GM23338 (cell line): Measurements from ENCODE around the gene PPFIA1. TPM values are rescaled to one million over a fixed set of nuclear protein-coding genes. Genes with fewer than 3 reads are reported as not detected.

Source experiments
- ATAC-seq: fragments of 200-7000 bp; cut with Tn5 transposase; 3 replicates; pipeline ENCODE4 v1.9.1; 2020
- DNase-seq: peaks from one replicate; pipeline ENCODE4 v3.0.0-alpha.2; 2015; ENCODE audit warnings: low spot score
- H2AFZ ChIP-seq: fragments of 200-600 bp; sonication (generic); 2 replicates; pipeline ENCODE4 v1.8.0; 2016; ENCODE audit warnings: antibody characterized with exemption, mild to moderate bottlenecking, moderate library complexity
- H3F3A ChIP-seq: fragments of 200-600 bp; sonication (generic); replicated peaks from 2 replicates; pipeline ENCODE4 v1.8.0; 2017; ENCODE audit warnings: antibody characterized with exemption, mixed run types, low read depth
- H3K27ac ChIP-seq: fragments of 200-600 bp; sonication (generic); 2 replicates; pipeline ENCODE4 v1.6.1; 2016; ENCODE audit warnings: low read depth
- H3K27me3 ChIP-seq: fragments of 200-600 bp; sonication (generic); 2 replicates; pipeline ENCODE4 v1.8.0; 2016; ENCODE audit warnings: mild to moderate bottlenecking, mixed run types, moderate library complexity; ENCODE audit not compliant: insufficient read depth
- H3K36me3 ChIP-seq: fragments of 200-600 bp; sonication (generic); 2 replicates; pipeline ENCODE4 v1.8.0; 2016; ENCODE audit warnings: mild to moderate bottlenecking; ENCODE audit not compliant: insufficient read depth
- H3K4me1 ChIP-seq: fragments of 200-600 bp; sonication (generic); 2 replicates; pipeline ENCODE4 v1.8.0; 2016; ENCODE audit warnings: mild to moderate bottlenecking, moderate library complexity; ENCODE audit not compliant: insufficient read depth
- H3K4me2 ChIP-seq: fragments of 200-600 bp; sonication (generic); 2 replicates; pipeline ENCODE4 v1.7.1; 2017; ENCODE audit warnings: mixed run types
- H3K4me3 ChIP-seq: fragments of 200-600 bp; sonication (generic); 2 replicates; pipeline ENCODE4 v1.6.1; 2016; ENCODE audit warnings: mixed run types
- H3K79me2 ChIP-seq: fragments of 200-600 bp; sonication (generic); replicated peaks from 2 replicates; pipeline ENCODE4 v1.8.0; 2017; ENCODE audit warnings: mild to moderate bottlenecking; ENCODE audit not compliant: insufficient read depth
- H3K9me2 ChIP-seq: fragments of 200-600 bp; sonication (generic); 2 replicates; pipeline ENCODE4 v1.8.0; 2017; ENCODE audit not compliant: insufficient read depth
- H4K20me1 ChIP-seq: fragments of 200-600 bp; sonication (generic); replicated peaks from 2 replicates; pipeline ENCODE4 v1.8.0; 2017; ENCODE audit warnings: mild to moderate bottlenecking; ENCODE audit not compliant: insufficient read depth
- H3K27ac Mint-ChIP-seq: 2 replicates; pipeline ENCODE4 v1.8.0; 2020; ENCODE audit warnings: inconsistent platforms, mild to moderate bottlenecking, moderate library complexity, mixed read lengths
- H3K27me3 Mint-ChIP-seq: 3 replicates; pipeline ENCODE4 v1.8.0; 2022; ENCODE audit warnings: low read depth, mild to moderate bottlenecking, moderate library complexity, mixed read lengths, inconsistent platforms; ENCODE audit not compliant: insufficient read depth, poor library complexity
- H3K36me3 Mint-ChIP-seq: 3 replicates; pipeline ENCODE4 v1.8.0; 2021; ENCODE audit warnings: low read depth, mild to moderate bottlenecking, inconsistent platforms, moderate library complexity, mixed read lengths
- H3K4me1 Mint-ChIP-seq: 3 replicates; pipeline ENCODE4 v1.8.0; 2020; ENCODE audit warnings: mild to moderate bottlenecking, inconsistent platforms, mixed read lengths
- H3K4me3 Mint-ChIP-seq: 3 replicates; pipeline ENCODE4 v1.8.0; 2021; ENCODE audit warnings: moderate library complexity, mild to moderate bottlenecking, inconsistent platforms, mixed read lengths
- H3K9me3 Mint-ChIP-seq: 3 replicates; pipeline ENCODE4 v1.8.0; 2020; ENCODE audit warnings: moderate library complexity, mild to moderate bottlenecking, inconsistent platforms, mixed read lengths
- JUNB ChIP-seq: IDR thresholded peaks from one replicate; pipeline ENCODE4 v1.6.1; 2016; ENCODE audit warnings: antibody characterized with exemption; ENCODE audit not compliant: unreplicated experiment
- polyA plus RNA-seq: library from polyadenylated mRNA; unstranded; fragments of >200 nt; fragmentation: Nextera tagmentation; extraction: Ambion mirVana; gene quantifications from 2 replicates; pipeline ENCODE4 v1.2.1, GENCODE V29; 2016
- total RNA-seq: library from RNA; depleted of rRNA; stranded (reverse); fragments of >200 nt; shearing (Covaris generic); gene quantifications from 2 replicates; pipeline ENCODE4 v1.2.3, GENCODE V29; 2014
- TF ChIP-seq, protein P1 (sequence below): IDR thresholded peaks from one replicate; pipeline ENCODE4 v1.6.1; 2018; ENCODE audit warnings: antibody characterized with exemption; ENCODE audit not compliant: unreplicated experiment
- TF ChIP-seq, protein P2 (sequence below): fragments of 250-450 bp; sonication (Bioruptor Pico); IDR thresholded peaks from 2 replicates; pipeline ENCODE4 v1.5.0; 2020; ENCODE audit warnings: mild to moderate bottlenecking, moderate library complexity

The PPFIA1 gene
- total and polyA plus RNA-seq, 2 experiments from 2014 or later = 41.7 to 62.0 TPM

DNA sequence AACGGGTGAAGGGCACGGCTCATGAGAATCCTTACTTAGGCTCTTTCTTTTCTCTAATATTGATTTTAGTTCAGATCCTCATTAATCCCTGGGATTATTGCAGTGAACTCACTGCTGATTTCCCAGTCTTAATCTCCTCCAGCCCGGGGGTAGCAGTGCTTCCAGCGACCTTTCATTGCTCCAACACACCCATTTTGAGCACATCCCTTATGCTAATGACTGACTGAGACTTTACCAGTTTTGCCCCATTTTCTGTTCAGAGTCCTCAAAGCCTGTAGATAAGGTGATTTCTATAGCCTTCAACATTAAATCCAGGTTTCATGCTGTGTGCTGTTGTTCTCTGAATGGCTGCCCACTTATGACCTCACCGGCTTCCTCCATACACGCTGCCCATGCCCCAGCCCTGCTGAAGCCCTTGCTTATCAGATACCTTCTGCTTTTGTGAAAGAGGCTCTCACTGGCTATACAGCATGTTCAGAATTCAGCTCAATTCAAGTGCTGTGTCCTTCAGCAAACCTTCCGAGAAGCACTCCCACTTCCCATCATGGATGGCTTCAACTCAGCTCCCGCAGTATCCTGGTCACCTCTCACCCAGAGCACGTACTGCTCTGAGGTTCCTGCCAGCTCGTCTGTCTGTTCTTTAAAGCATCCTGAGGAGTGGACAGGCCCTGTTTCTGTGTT is 49.0 kb downstream of the PPFIA1 start:
- Histone ChIP-seq H3K4me2 (no peak overlapping the region), H3K27me3 (no peaks in the 10 kb centered on the region), H3K36me3 (peaks cover 19% of the 10 kb centered on the region), H3K79me2 (peaks cover 64% of the 10 kb centered on the region), H3K4me3 (no peak overlapping the region), H3K9me2 (no peaks in the 10 kb centered on the region), H3K4me1 (peaks cover 5% of the 10 kb centered on the region; the same call in 1 of the 2 replicates), H3F3A (no peaks in the 10 kb centered on the region), H2AFZ (no peak overlapping the region), H4K20me1 (peaks cover 35% of the 10 kb centered on the region), H3K27ac (no peak overlapping the region)
- H3K4me3 Mint-ChIP-seq = no peak overlapping the region
- H3K36me3 Mint-ChIP-seq = peaks cover 21% of the 10 kb centered on the region
- H3K4me1 Mint-ChIP-seq = peaks cover 8% of the 10 kb centered on the region
- no peak overlapping the region for H3K27ac Mint-ChIP-seq
- TF ChIP-seq, protein P1, sequence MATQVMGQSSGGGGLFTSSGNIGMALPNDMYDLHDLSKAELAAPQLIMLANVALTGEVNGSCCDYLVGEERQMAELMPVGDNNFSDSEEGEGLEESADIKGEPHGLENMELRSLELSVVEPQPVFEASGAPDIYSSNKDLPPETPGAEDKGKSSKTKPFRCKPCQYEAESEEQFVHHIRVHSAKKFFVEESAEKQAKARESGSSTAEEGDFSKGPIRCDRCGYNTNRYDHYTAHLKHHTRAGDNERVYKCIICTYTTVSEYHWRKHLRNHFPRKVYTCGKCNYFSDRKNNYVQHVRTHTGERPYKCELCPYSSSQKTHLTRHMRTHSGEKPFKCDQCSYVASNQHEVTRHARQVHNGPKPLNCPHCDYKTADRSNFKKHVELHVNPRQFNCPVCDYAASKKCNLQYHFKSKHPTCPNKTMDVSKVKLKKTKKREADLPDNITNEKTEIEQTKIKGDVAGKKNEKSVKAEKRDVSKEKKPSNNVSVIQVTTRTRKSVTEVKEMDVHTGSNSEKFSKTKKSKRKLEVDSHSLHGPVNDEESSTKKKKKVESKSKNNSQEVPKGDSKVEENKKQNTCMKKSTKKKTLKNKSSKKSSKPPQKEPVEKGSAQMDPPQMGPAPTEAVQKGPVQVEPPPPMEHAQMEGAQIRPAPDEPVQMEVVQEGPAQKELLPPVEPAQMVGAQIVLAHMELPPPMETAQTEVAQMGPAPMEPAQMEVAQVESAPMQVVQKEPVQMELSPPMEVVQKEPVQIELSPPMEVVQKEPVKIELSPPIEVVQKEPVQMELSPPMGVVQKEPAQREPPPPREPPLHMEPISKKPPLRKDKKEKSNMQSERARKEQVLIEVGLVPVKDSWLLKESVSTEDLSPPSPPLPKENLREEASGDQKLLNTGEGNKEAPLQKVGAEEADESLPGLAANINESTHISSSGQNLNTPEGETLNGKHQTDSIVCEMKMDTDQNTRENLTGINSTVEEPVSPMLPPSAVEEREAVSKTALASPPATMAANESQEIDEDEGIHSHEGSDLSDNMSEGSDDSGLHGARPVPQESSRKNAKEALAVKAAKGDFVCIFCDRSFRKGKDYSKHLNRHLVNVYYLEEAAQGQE = no peak
- no peak for TF ChIP-seq JUNB
- TF ChIP-seq, protein P2, sequence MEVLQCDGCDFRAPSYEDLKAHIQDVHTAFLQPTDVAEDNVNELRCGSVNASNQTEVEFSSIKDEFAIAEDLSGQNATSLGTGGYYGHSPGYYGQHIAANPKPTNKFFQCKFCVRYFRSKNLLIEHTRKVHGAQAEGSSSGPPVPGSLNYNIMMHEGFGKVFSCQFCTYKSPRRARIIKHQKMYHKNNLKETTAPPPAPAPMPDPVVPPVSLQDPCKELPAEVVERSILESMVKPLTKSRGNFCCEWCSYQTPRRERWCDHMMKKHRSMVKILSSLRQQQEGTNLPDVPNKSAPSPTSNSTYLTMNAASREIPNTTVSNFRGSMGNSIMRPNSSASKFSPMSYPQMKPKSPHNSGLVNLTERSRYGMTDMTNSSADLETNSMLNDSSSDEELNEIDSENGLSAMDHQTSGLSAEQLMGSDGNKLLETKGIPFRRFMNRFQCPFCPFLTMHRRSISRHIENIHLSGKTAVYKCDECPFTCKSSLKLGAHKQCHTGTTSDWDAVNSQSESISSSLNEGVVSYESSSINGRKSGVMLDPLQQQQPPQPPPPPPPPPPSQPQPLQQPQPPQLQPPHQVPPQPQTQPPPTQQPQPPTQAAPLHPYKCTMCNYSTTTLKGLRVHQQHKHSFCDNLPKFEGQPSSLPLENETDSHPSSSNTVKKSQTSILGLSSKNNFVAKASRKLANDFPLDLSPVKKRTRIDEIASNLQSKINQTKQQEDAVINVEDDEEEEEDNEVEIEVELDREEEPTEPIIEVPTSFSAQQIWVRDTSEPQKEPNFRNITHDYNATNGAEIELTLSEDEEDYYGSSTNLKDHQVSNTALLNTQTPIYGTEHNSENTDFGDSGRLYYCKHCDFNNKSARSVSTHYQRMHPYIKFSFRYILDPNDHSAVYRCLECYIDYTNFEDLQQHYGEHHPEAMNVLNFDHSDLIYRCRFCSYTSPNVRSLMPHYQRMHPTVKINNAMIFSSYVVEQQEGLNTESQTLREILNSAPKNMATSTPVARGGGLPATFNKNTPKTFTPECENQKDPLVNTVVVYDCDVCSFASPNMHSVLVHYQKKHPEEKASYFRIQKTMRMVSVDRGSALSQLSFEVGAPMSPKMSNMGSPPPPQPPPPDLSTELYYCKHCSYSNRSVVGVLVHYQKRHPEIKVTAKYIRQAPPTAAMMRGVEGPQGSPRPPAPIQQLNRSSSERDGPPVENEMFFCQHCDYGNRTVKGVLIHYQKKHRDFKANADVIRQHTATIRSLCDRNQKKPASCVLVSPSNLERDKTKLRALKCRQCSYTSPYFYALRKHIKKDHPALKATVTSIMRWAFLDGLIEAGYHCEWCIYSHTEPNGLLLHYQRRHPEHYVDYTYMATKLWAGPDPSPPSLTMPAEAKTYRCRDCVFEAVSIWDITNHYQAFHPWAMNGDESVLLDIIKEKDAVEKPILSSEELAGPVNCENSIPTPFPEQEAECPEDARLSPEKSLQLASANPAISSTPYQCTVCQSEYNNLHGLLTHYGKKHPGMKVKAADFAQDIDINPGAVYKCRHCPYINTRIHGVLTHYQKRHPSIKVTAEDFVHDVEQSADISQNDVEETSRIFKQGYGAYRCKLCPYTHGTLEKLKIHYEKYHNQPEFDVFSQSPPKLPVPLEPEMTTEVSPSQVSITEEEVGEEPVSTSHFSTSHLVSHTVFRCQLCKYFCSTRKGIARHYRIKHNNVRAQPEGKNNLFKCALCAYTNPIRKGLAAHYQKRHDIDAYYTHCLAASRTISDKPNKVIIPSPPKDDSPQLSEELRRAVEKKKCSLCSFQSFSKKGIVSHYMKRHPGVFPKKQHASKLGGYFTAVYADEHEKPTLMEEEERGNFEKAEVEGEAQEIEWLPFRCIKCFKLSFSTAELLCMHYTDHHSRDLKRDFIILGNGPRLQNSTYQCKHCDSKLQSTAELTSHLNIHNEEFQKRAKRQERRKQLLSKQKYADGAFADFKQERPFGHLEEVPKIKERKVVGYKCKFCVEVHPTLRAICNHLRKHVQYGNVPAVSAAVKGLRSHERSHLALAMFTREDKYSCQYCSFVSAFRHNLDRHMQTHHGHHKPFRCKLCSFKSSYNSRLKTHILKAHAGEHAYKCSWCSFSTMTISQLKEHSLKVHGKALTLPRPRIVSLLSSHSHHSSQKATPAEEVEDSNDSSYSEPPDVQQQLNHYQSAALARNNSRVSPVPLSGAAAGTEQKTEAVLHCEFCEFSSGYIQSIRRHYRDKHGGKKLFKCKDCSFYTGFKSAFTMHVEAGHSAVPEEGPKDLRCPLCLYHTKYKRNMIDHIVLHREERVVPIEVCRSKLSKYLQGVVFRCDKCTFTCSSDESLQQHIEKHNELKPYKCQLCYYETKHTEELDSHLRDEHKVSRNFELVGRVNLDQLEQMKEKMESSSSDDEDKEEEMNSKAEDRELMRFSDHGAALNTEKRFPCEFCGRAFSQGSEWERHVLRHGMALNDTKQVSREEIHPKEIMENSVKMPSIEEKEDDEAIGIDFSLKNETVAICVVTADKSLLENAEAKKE = no peak
- DNase-seq (no peak), ATAC-seq (no peak)
- peaks cover 3% of the 10 kb centered on the region for H3K27me3 Mint-ChIP-seq
- H3K9me3 Mint-ChIP-seq = no peaks in the 10 kb centered on the region
